ENCODE results near the gene CBX4.

GRCh38 chr17:79798299-79799173, 40.7 kb downstream of the CBX4 start:
- TF ChIP-seq CTCF (conservative IDR thresholded peaks at IDR 0.05; ENCODE audit: low read depth, low read length) (no peak), EZH2 (IDR thresholded peaks at IDR 0.05; ENCODE audit: low read length, unreplicated experiment) (peak; percentile 76), EZH2phosphoT487 (IDR thresholded peaks at IDR 0.05; ENCODE audit: borderline replicate concordance, low read length) (peak; percentile 14)

Measured in PC-3 (cell line).